K562 (cell line): Measurements from ENCODE around the gene CHST10. TPM values are rescaled to one million over a fixed set of nuclear protein-coding genes. Genes with fewer than 3 reads are reported as not detected.

Experiments used
- ATAC-seq: fragments of 200-7000 bp; cut with Tn5 transposase; 3 replicates; pipeline ENCODE4 v1.9.1; 2020; ENCODE audit warnings: moderate library complexity
- BruUV-seq: library from RNA; stranded (reverse); fragments of 400-500 nt; replicated peaks from 2 replicates; lab custom pipeline; 2021; lab: Mats Ljungman, UMichigan
- CTCF ChIA-PET: fragments of 300-600 bp; formaldehyde crosslinking; extraction: SDS; loops from one replicate; lab custom pipeline; 2021; ENCODE audit warnings: low intra/inter-chr PET ratio; lab: Yijun Ruan, JAX
- POLR2A ChIA-PET: fragments of 300-600, 350-650 bp; sonication (Branson Sonifier 250); formaldehyde crosslinking; extraction: SDS; loops from one replicate; lab custom pipeline; 2021; ENCODE audit warnings: antibody characterized with exemption, inconsistent platforms; lab: Yijun Ruan, JAX
- DNase-seq, 4 experiments: peaks; one replicate each; pipeline versions ENCODE4 v3.0.0 to v3.0.0-alpha.2; 2011 to 2018; ENCODE audit warnings: low spot score in 3 of 4, mixed read lengths in 3 of 4; ENCODE audit errors: extremely low read depth in 1 of 4
- FAIRE-seq: peaks from 2 replicates; lab custom pipeline; 2011; peaks lifted over from hg19 to GRCh38; lab: Jason Lieb, UNC
- H2AFZ ChIP-seq: 2 replicates; pipeline ENCODE4 v1.6.0; 2011; ENCODE audit warnings: low read depth, low read length, control low read depth, inconsistent platforms
- H3K27ac ChIP-seq: fragments of 200-600 bp; 3 replicates; pipeline ENCODE4 v1.8.0; 2011; ENCODE audit warnings: low read depth, mild to moderate bottlenecking, control low read depth, inconsistent platforms, low read length, moderate library complexity, mixed read lengths; ENCODE audit errors: extremely low read depth
- H3K27me3 ChIP-seq, 2 experiments: fragments of 300-600 bp in 1 of 2; 2 replicates in 1 of 2; 3 replicates in 1 of 2; pipeline versions ENCODE4 v1.6.0 to v1.8.0; 2011; ENCODE audit warnings: inconsistent platforms in 2 of 2, low read length in 2 of 2, mild to moderate bottlenecking in 1 of 2, mixed read lengths in 1 of 2, moderate library complexity in 1 of 2; ENCODE audit not compliant: control insufficient read depth in 2 of 2, insufficient read depth in 2 of 2
- H3K36me3 ChIP-seq: fragments of 300-600 bp; 3 replicates; pipeline ENCODE4 v1.8.0; 2011; ENCODE audit warnings: mild to moderate bottlenecking, low read length, inconsistent platforms; ENCODE audit not compliant: control insufficient read depth, insufficient read depth
- H3K4me1 ChIP-seq, 2 experiments: fragments of 200-600 bp in 1 of 2; replicated peaks in 1 of 2; 2 replicates in 1 of 2; 3 replicates in 1 of 2; pipeline versions ENCODE4 v1.5.1 to v1.8.0; 2011; ENCODE audit warnings: inconsistent platforms in 2 of 2, low read length in 2 of 2, mild to moderate bottlenecking in 1 of 2, mixed read lengths in 1 of 2, moderate library complexity in 1 of 2; ENCODE audit not compliant: control insufficient read depth in 2 of 2, insufficient read depth in 2 of 2
- H3K4me2 ChIP-seq: 2 replicates; pipeline ENCODE4 v1.6.1; 2011; ENCODE audit warnings: low read length, control low read depth, inconsistent platforms, mixed read lengths; ENCODE audit not compliant: insufficient read depth
- H3K4me3 ChIP-seq: fragments of 200-600 bp; sonication (generic), shearing (Covaris generic); 2 replicates; pipeline ENCODE4 v1.5.1; 2016; ENCODE audit warnings: control low read depth, inconsistent platforms
- H3K79me2 ChIP-seq: fragments of 200-600 bp; 3 replicates; pipeline ENCODE4 v1.8.0; 2011; ENCODE audit warnings: low read length, inconsistent platforms; ENCODE audit not compliant: control insufficient read depth, insufficient read depth
- H3K9ac ChIP-seq, 2 experiments: 2 replicates each; pipeline versions ENCODE4 v1.6.0 to v1.6.1; 2011; ENCODE audit warnings: low read depth in 2 of 2, low read length in 2 of 2, control low read depth in 1 of 2, inconsistent platforms in 1 of 2, mild to moderate bottlenecking in 1 of 2, mixed read lengths in 1 of 2; ENCODE audit not compliant: insufficient read depth in 1 of 2
- H3K9me1 ChIP-seq: one replicate; pipeline ENCODE4 v1.6.0; 2011; ENCODE audit warnings: inconsistent platforms, mild to moderate bottlenecking, low read length, moderate library complexity; ENCODE audit not compliant: control insufficient read depth, insufficient read depth
- H3K9me3 ChIP-seq: replicated peaks from 2 replicates; pipeline ENCODE4 v1.5.1; 2011; ENCODE audit warnings: low read depth, low read length, inconsistent platforms; ENCODE audit not compliant: control insufficient read depth, insufficient read depth
- H4K20me1 ChIP-seq: replicated peaks from 2 replicates; pipeline ENCODE4 v1.6.1; 2011; ENCODE audit warnings: low read length, inconsistent platforms, mixed read lengths; ENCODE audit not compliant: control insufficient read depth, insufficient read depth
- ARHGAP35 ChIP-seq: fragments of 450-650 bp; IDR thresholded peaks from 2 replicates; pipeline ENCODE4 v1.6.1; 2018; ENCODE audit not compliant: partially characterized antibody
- CEBPG ChIP-seq, 3 experiments: fragments of 200-800 bp in 1 of 3; sonication (Bioruptor generic) in 1 of 3; sonication (generic) in 1 of 3; formaldehyde crosslinking in 1 of 3; IDR thresholded peaks in 2 of 3; conservative IDR thresholded peaks in 1 of 3; 2 replicates each; pipeline versions ENCODE4 v1.6.1 to v1.8.0; 2016 to 2022; ENCODE audit warnings: missing compliant biosample characterization in 2 of 3, missing genetic modification characterization in 2 of 3, mild to moderate bottlenecking in 1 of 3, missing genetic modification reagents in 1 of 3
- EP300 ChIP-seq: IDR thresholded peaks from 2 replicates; pipeline ENCODE4 v1.6.1; 2012; ENCODE audit warnings: low read length, improper control_type of control experiment
- FOSL1 ChIP-seq: fragments of 200-800 bp; sonication (Bioruptor generic); conservative IDR thresholded peaks from 2 replicates; pipeline ENCODE4 v1.6.1; 2016; ENCODE audit warnings: missing genetic modification characterization, missing compliant biosample characterization
- ILF3 ChIP-seq: fragments of 450-650 bp; IDR thresholded peaks from 2 replicates; pipeline ENCODE4 v1.6.1; 2018; ENCODE audit warnings: antibody characterized with exemption, mild to moderate bottlenecking, moderate library complexity, borderline replicate concordance
- JUND ChIP-seq, 2 experiments: IDR thresholded peaks; 2 replicates in 1 of 2; 3 replicates in 1 of 2; pipeline ENCODE4 v1.6.1; 2011; ENCODE audit warnings: borderline replicate concordance in 2 of 2, low read depth in 2 of 2, low read length in 2 of 2, improper control_type of control experiment in 1 of 2, missing biosample characterization in 1 of 2, missing genetic modification characterization in 1 of 2, missing genetic modification reagents in 1 of 2
- NR2F6 ChIP-seq: fragments of 450-650 bp; formaldehyde crosslinking; IDR thresholded peaks from 2 replicates; pipeline ENCODE4 v1.4.0; 2020; ENCODE audit warnings: mild to moderate bottlenecking
- PHTF2 ChIP-seq: fragments of 250-450 bp; sonication (Bioruptor Pico); IDR thresholded peaks from 2 replicates; pipeline ENCODE4 v1.5.0; 2021; ENCODE audit warnings: mild to moderate bottlenecking
- SMARCA5 ChIP-seq: fragments of 450-650 bp; IDR thresholded peaks from 2 replicates; pipeline ENCODE4 v1.6.1; 2016
- TBL1XR1 ChIP-seq, 2 experiments: IDR thresholded peaks; 2 replicates each; pipeline ENCODE4 v1.6.1; 2012; ENCODE audit warnings: improper control_type of control experiment in 2 of 2, low read length in 2 of 2, mild to moderate bottlenecking in 1 of 2
- ZNF347 ChIP-seq: fragments of 450-650 bp; formaldehyde crosslinking; IDR thresholded peaks from 2 replicates; pipeline ENCODE4 v1.4.0; 2020; ENCODE audit warnings: low read depth, mild to moderate bottlenecking, moderate library complexity
- ZNF408 ChIP-seq: fragments of 250-450 bp; sonication (Bioruptor Pico); IDR thresholded peaks from 2 replicates; pipeline ENCODE4 v1.4.0; 2020; ENCODE audit warnings: low read depth, mild to moderate bottlenecking, moderate library complexity
- WGBS: fragments of 100-300 bp; shearing (Covaris generic); methylation state at CpG from one replicate; pipeline ENCODE4 v1.1.6; 2016; ENCODE audit warnings: low coverage, mixed read lengths; ENCODE audit not compliant: insufficient coverage; ENCODE audit errors: missing lambda C conversion rate; 5-methylcytosine and 5-hydroxymethylcytosine counted together
- in situ Hi-C: fragments of 300-500 bp; cut with MboI; formaldehyde crosslinking; loops from 4 replicates; pipeline ENCODE4 v1.15.0; 2018; ENCODE audit warnings: inconsistent platforms, mixed read lengths
- intact Hi-C: fragments of 100-400 bp; cut with micrococcal nuclease; formaldehyde crosslinking; loops from 2 replicates; pipeline ENCODE4 v1.14.2; 2022
- polyA plus RNA-seq, 8 experiments: library from polyadenylated mRNA; depleted of rRNA in 4 of 8; stranded (reverse) in 5 of 8; unstranded in 3 of 8; fragments of >200 nt; fragmentation: Nextera tagmentation in 2 of 8; fragmentation: Illumina TruSeq in 1 of 8; extraction: Ambion mirVana in 2 of 8; extraction: Trizol in 1 of 8; gene quantifications; 2 replicates each; pipeline versions ENCODE4 v1.2.1 to v1.2.3, GENCODE V29; 2011 to 2014; ENCODE audit warnings: inconsistent platforms in 1 of 8, missing spikeins in 1 of 8
- total RNA-seq, 7 experiments: library from RNA; depleted of rRNA in 6 of 7; stranded (reverse); fragments of >200 nt in 6 of 7; fragmentation: Illumina TruSeq in 2 of 7; extraction: Trizol in 2 of 7; gene quantifications; 2 replicates each; pipeline versions ENCODE4 v1.2.1 to v1.2.3, GENCODE V29; 2011 to 2021; ENCODE audit warnings: low replicate concordance in 1 of 7
- TF ChIP-seq, protein P1 (sequence below): fragments of 450-650 bp; formaldehyde crosslinking; IDR thresholded peaks from 2 replicates; pipeline ENCODE4 v1.4.0; 2020; ENCODE audit warnings: mild to moderate bottlenecking, moderate library complexity

The CHST10 gene
- total and polyA plus RNA-seq, 9 of the 15 experiments (the other 6 are each of a cell fraction or from before 2014, with no cell fraction given): 1.3 to 30.9 (median 19.3) TPM

DNA sequence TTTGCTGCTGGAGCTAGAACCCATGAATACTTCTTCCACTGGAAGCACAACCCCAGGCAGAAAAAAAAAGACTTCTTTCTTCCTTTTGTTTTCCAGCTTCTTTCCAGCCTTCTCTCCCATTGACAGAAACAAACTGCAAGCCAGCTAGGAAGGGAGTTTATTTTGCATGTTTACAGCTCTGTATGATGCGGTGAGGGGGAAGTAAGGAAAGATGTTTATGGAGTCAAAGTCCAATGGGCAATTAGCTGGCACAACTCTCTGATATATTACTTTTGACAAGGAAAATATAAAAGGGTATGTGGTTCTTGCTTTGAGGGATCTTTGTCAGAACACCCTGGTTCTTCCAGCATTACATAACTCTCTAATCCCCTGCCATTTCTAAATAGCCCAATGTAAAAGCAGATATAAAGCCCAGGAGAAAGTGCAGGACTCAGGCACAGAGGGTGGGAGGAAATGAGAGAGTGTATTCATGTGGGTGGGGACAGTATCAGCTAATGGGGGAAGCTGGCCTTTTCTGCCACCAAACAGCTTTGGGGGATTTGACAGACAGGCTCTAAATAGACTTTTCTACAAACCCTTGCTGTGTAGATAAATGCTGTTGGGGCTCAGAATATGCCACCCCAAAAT, 43.5 kb upstream of the CHST10 start:
- 0% methylated on average over 1 of the region's 1 CpG for WGBS
- Histone ChIP-seq H2AFZ (no peak overlapping the region), H3K9me1 (no peaks in the 10 kb centered on the region), H3K4me1 (no peaks in the 10 kb centered on the region), H3K36me3 (no peaks in the 10 kb centered on the region), H3K4me2 (no peak overlapping the region), H3K79me2 (no peaks in the 10 kb centered on the region), H3K9me3 (no peaks in the 10 kb centered on the region), H3K4me3 (no peak overlapping the region), H3K27ac (no peak overlapping the region), H3K9ac (no peak overlapping the region), H3K27me3 (peaks cover 0 to 5% of the 10 kb centered on the region in 2 experiments; a peak in 2 of 5 replicates), H4K20me1 (no peaks in the 10 kb centered on the region)
- CTCF ChIA-PET: no interaction called here
- BruUV-seq: no TSS peak
- POLR2A ChIA-PET: interaction anchor here (0.7 to 0.8 kb wide), 2 partner anchors 39 to 62 kb away, joined by 3 read pairs; no protein-coding TSS in a partner anchor
- intact Hi-C loops (no loop called here), in situ Hi-C loops (no loop called here)
- ATAC-seq: no peak
- FAIRE-seq: no peak
- DNase-seq: no peak
- no peak for TF ChIP-seq JUND (IDR thresholded peaks at IDR 0.05; ENCODE audit: borderline replicate concordance, low read depth, low read length)
- TF ChIP-seq JUND (tag; IDR thresholded peaks at IDR 0.05; ENCODE audit: borderline replicate concordance, low read depth, low read length): no peak
- no peak for TF ChIP-seq EP300
- TF ChIP-seq PHTF2 (CRISPR knock-in tag): no peak
- no peak for TF ChIP-seq SMARCA5
- TF ChIP-seq CEBPG (CRISPR knock-in tag; IDR thresholded peaks at IDR 0.05): no peak
- no peak for TF ChIP-seq CEBPG (tag; conservative IDR thresholded peaks at IDR 0.05 in 1 of 2, IDR thresholded peaks at IDR 0.05 in 1 of 2)
- no peak for TF ChIP-seq ILF3
- TF ChIP-seq ARHGAP35: no peak
- TF ChIP-seq TBL1XR1 (IDR thresholded peaks at IDR 0.05; ENCODE audit: low read length in 2 of 2): no peak
- no peak for TF ChIP-seq ZNF408 (CRISPR knock-in tag)
- no peak for TF ChIP-seq FOSL1 (tag)
- no peak for TF ChIP-seq ZNF347 (CRISPR knock-in tag)
- TF ChIP-seq, protein P1, sequence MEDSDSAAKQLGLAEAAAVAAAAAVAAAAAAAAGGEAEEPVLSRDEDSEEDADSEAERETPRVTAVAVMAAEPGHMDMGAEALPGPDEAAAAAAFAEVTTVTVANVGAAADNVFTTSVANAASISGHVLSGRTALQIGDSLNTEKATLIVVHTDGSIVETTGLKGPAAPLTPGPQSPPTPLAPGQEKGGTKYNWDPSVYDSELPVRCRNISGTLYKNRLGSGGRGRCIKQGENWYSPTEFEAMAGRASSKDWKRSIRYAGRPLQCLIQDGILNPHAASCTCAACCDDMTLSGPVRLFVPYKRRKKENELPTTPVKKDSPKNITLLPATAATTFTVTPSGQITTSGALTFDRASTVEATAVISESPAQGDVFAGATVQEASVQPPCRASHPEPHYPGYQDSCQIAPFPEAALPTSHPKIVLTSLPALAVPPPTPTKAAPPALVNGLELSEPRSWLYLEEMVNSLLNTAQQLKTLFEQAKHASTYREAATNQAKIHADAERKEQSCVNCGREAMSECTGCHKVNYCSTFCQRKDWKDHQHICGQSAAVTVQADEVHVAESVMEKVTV (CRISPR knock-in tag): no peak
- TF ChIP-seq NR2F6 (CRISPR knock-in tag): no peak
